VCaP (cell line): ENCODE measurements around the gene DMAC2.
"Not testable (repeated sequence)": the region's sequence is repeated elsewhere in the genome, so short reads cannot be mapped to it uniquely, and the experiment has no call there.

Experiments used
- H3K27ac ChIP-seq: fragments of 450-650 bp; 2 replicates; pipeline ENCODE4 v1.5.1; 2017
- CTCF ChIP-seq: fragments of 450-650 bp; conservative IDR thresholded peaks from 2 replicates; pipeline ENCODE4 v1.5.1; 2017; ENCODE audit warnings: mild to moderate bottlenecking, moderate library complexity

DMAC2 gene

GRCh38 chr19:41397086-41398049 lies 42.3 kb downstream of the DMAC2 start, which contains the start of the genes BCKDHA and EXOSC5:
Gene BCKDHA (plus strand): TSS chr19:41397818. CDS start chr19:41397828, 10 bp downstream.
Gene EXOSC5 (minus strand): TSS chr19:41397359. CDS start chr19:41397328, 31 bp downstream.
- TF ChIP-seq CTCF: no peak
- H3K27ac ChIP-seq: peak within 1 kb of the TSS; percentile 97

GRCh38 chr19:41395355-41395754 lies 44.4 kb downstream of the DMAC2 start:
- no peak overlapping the region for H3K27ac ChIP-seq
- TF ChIP-seq CTCF: no peak

GRCh38 chr19:41392775-41393174 lies 46.9 kb downstream of the DMAC2 start:
- no peak for TF ChIP-seq CTCF
- no peak overlapping the region for H3K27ac ChIP-seq

- TF ChIP-seq CTCF: no peak
- no peak overlapping the region for H3K27ac ChIP-seq
These were observed 48.1 kb downstream of the DMAC2 start for GRCh38 chr19:41391618-41392017.

- H3K27ac ChIP-seq: no peak overlapping the region
- no peak for TF ChIP-seq CTCF
These were observed 53.3 kb downstream of the DMAC2 start for GRCh38 chr19:41386442-41386841.

- TF ChIP-seq CTCF: no peak
- H3K27ac ChIP-seq: no peak overlapping the region
These were observed 55.4 kb downstream of the DMAC2 start for GRCh38 chr19:41384351-41384750.

- H3K27ac ChIP-seq: not testable (repeated sequence)
These were observed 58.2 kb downstream of the DMAC2 start for GRCh38 chr19:41381536-41381935.
